Frontal cortex (tissue), 4 donors: ENCODE data around the gene CFC1B. TPM values are rescaled to one million over a fixed set of nuclear protein-coding genes. Genes with fewer than 3 reads are reported as not detected.
"Not testable (repeated sequence)": the region's sequence is repeated elsewhere in the genome, so short reads cannot be mapped to it uniquely, and the experiment has no call there.

ENCODE experiments used
- DNase-seq, 2 donors: peaks; one replicate each; pipeline ENCODE4 v3.0.0; 2012; ENCODE audit warnings: low spot score in 2 of 2
- FAIRE-seq: peaks from 2 replicates; lab custom pipeline; 2012; peaks lifted over from hg19 to GRCh38; lab: Jason Lieb, UNC
- small RNA-seq: library from RNA; depleted of rRNA; stranded (forward); fragments of <200 nt; gene quantifications from one replicate; pipeline ENCODE3, GENCODE V24; 2014
- total RNA-seq: library from RNA; depleted of rRNA; stranded (reverse); fragments of >200 nt; gene quantifications from one replicate; pipeline ENCODE4 v1.2.3, GENCODE V29; 2014
- donor health status: control.
- donor health status: control.
- donor health status: control.

CFC1B gene
- total RNA-seq, 1 donor from 2014 or later: 0.82 TPM

- not testable (repeated sequence) for FAIRE-seq
Observed at GRCh38 chr2:130554178-130554577, 33.2 kb downstream of the CFC1B start.

GRCh38 chr2:130556441-130556840, 35.4 kb downstream of the CFC1B start:
- FAIRE-seq, DNase-seq: not testable (repeated sequence)

More at GRCh38 chr2:130554178-130554577, 33.2 kb downstream of the CFC1B start:
- not testable (repeated sequence) for DNase-seq

GRCh38 chr2:130566165-130566564, 45.1 kb downstream of the CFC1B start:
- not testable (repeated sequence) for DNase-seq

GRCh38 chr2:130571929-130572328, 50.9 kb downstream of the CFC1B start:
- DNase-seq: not testable (repeated sequence)

More at GRCh38 chr2:130566165-130566564, 45.1 kb downstream of the CFC1B start:
- not testable (repeated sequence) for FAIRE-seq

GRCh38 chr2:130574230-130574629, 53.2 kb downstream of the CFC1B start:
- DNase-seq, FAIRE-seq: not testable (repeated sequence)

More at GRCh38 chr2:130571929-130572328, 50.9 kb downstream of the CFC1B start:
- FAIRE-seq: not testable (repeated sequence)

GRCh38 chr2:130576209-130576784, 55.3 kb downstream of the CFC1B start:
- not testable (repeated sequence) for FAIRE-seq

GRCh38 chr2:130577559-130577958, 56.5 kb downstream of the CFC1B start:
- not testable (repeated sequence) for FAIRE-seq, DNase-seq

More at GRCh38 chr2:130576209-130576784, 55.3 kb downstream of the CFC1B start:
- not testable (repeated sequence) for DNase-seq

Small RNA genes lying within 50 kb of the gene (small RNA-seq; reads per million reads assigned to genes)
- gene RF00017 (not detected), gene RNU6-473P (not detected)

Other genes with a start within 250 kb of the CFC1B start
- 37.5 TPM for gene IMP4, start 178.3 kb upstream of the CFC1B start, total RNA-seq
- gene PTPN18, start 165.2 kb upstream of the CFC1B start, total RNA-seq: 11.8 TPM
- gene POTEI, start 11.9 kb upstream of the CFC1B start, total RNA-seq: under 0.01 TPM
- gene CFC1, start 78.4 kb downstream of the CFC1B start, total RNA-seq: 0.41 TPM
- gene POTEJ, start 90.2 kb downstream of the CFC1B start, total RNA-seq: not detected
- gene GPR148, start 207.8 kb downstream of the CFC1B start, total RNA-seq: not detected
- 44.0 TPM for gene AMER3, start 234.3 kb downstream of the CFC1B start, total RNA-seq